CD14-positive monocyte (primary cell): ENCODE measurements around the gene SNN. TPM values are rescaled to one million over a fixed set of nuclear protein-coding genes. Genes with fewer than 3 reads are reported as not detected.

ENCODE experiments used
- DNase-seq, 3 donors: peaks; one replicate each; pipeline ENCODE4 v3.0.0-alpha.2; 2011 to 2022
- H2AFZ ChIP-seq: 2 replicates; pipeline ENCODE4 v1.6.0; 2012; ENCODE audit warnings: mild to moderate bottlenecking, low read depth, low read length, inconsistent platforms; ENCODE audit not compliant: insufficient read depth, poor library complexity, severe bottlenecking
- H3K27ac ChIP-seq, 2 donors: 1 replicate in 1 of 2; 2 replicates in 1 of 2; pipeline ENCODE4 v1.5.1; 2012 to 2013; ENCODE audit warnings: low read length in 2 of 2, control low read depth in 1 of 2, inconsistent platforms in 1 of 2, low read depth in 1 of 2, mild to moderate bottlenecking in 1 of 2
- H3K27me3 ChIP-seq, 2 donors: one replicate each; pipeline versions ENCODE4 v1.6.0 to v1.6.1; 2011 to 2013; ENCODE audit warnings: low read length in 2 of 2; ENCODE audit not compliant: control insufficient read depth in 2 of 2, insufficient read depth in 2 of 2
- H3K36me3 ChIP-seq, 2 donors: replicated peaks in 1 of 2; 1 replicate in 1 of 2; 2 replicates in 1 of 2; pipeline versions ENCODE4 v1.5.1 to v1.6.1; 2012 to 2013; ENCODE audit warnings: low read length in 2 of 2, control low read depth in 1 of 2, inconsistent platforms in 1 of 2, mild to moderate bottlenecking in 1 of 2; ENCODE audit not compliant: insufficient read depth in 2 of 2, control insufficient read depth in 1 of 2
- H3K4me1 ChIP-seq, 2 donors: 1 replicate in 1 of 2; 2 replicates in 1 of 2; pipeline versions ENCODE4 v1.5.1 to v1.6.1; 2012 to 2013; ENCODE audit warnings: low read length in 2 of 2, control low read depth in 1 of 2, inconsistent platforms in 1 of 2, mild to moderate bottlenecking in 1 of 2, moderate library complexity in 1 of 2; ENCODE audit not compliant: insufficient read depth in 2 of 2, control insufficient read depth in 1 of 2
- H3K4me2 ChIP-seq: replicated peaks from 2 replicates; pipeline ENCODE3; 2012; ENCODE audit warnings: low read length, moderate library complexity, mild to moderate bottlenecking; ENCODE audit not compliant: poor library complexity, severe bottlenecking; ENCODE audit errors: extremely low read depth
- H3K4me3 ChIP-seq, 3 experiments: fragments of 200-600 bp in 1 of 3; sonication (generic) in 1 of 3; replicated peaks in 1 of 3; 1 replicate in 2 of 3; 2 replicates in 1 of 3; pipeline ENCODE4 v1.5.1; 2011 to 2013; ENCODE audit warnings: low read length in 3 of 3, mild to moderate bottlenecking in 3 of 3, control low read depth in 2 of 3, low read depth in 2 of 3, inconsistent platforms in 1 of 3, moderate library complexity in 1 of 3
- H3K79me2 ChIP-seq: 2 replicates; pipeline ENCODE4 v1.6.0; 2012; ENCODE audit warnings: mild to moderate bottlenecking, control low read depth, inconsistent platforms, low read length, moderate library complexity; ENCODE audit not compliant: insufficient read depth
- H3K9ac ChIP-seq: 2 replicates; pipeline ENCODE4 v1.6.0; 2017; ENCODE audit warnings: low read length, mild to moderate bottlenecking; ENCODE audit not compliant: insufficient read depth, poor library complexity, severe bottlenecking
- H3K9me3 ChIP-seq, 2 donors: replicated peaks in 1 of 2; 1 replicate in 1 of 2; 2 replicates in 1 of 2; pipeline versions ENCODE4 v1.5.1 to v1.6.1; 2012 to 2013; ENCODE audit warnings: low read length in 2 of 2, control low read depth in 1 of 2; ENCODE audit not compliant: control insufficient read depth in 1 of 2, insufficient read depth in 1 of 2
- H4K20me1 ChIP-seq: 2 replicates; pipeline ENCODE4 v1.6.0; 2012; ENCODE audit warnings: mild to moderate bottlenecking, low read length, control low read depth, moderate library complexity; ENCODE audit not compliant: insufficient read depth
- H3K27ac Mint-ChIP-seq, 7 donors: one replicate each; pipeline ENCODE4 v1.8.0; 2020; ENCODE audit warnings: mild to moderate bottlenecking in 7 of 7, mixed read lengths in 7 of 7, moderate library complexity in 6 of 7, inconsistent platforms in 2 of 7
- H3K27me3 Mint-ChIP-seq, 3 donors: one replicate each; pipeline ENCODE4 v1.8.0; 2021 to 2022; ENCODE audit warnings: low read depth in 3 of 3, mild to moderate bottlenecking in 3 of 3, mixed read lengths in 3 of 3, moderate library complexity in 3 of 3, inconsistent platforms in 1 of 3
- H3K36me3 Mint-ChIP-seq, 2 donors: one replicate each; pipeline ENCODE4 v1.8.0; 2020; ENCODE audit warnings: mixed read lengths in 2 of 2, inconsistent platforms in 1 of 2, mild to moderate bottlenecking in 1 of 2
- H3K4me1 Mint-ChIP-seq: one replicate; pipeline ENCODE4 v1.8.0; 2020; ENCODE audit warnings: mild to moderate bottlenecking, mixed read lengths
- H3K4me3 Mint-ChIP-seq, 2 donors: one replicate each; pipeline ENCODE4 v1.8.0; 2020; ENCODE audit warnings: mild to moderate bottlenecking in 2 of 2, mixed read lengths in 2 of 2, moderate library complexity in 1 of 2
- H3K9me3 Mint-ChIP-seq, 7 donors: one replicate each; pipeline ENCODE4 v1.8.0; 2020 to 2022; ENCODE audit warnings: mixed read lengths in 7 of 7, mild to moderate bottlenecking in 6 of 7, moderate library complexity in 6 of 7, inconsistent platforms in 2 of 7
- WGBS: methylation state at CpG from one replicate; pipeline ENCODE4 v1.1.5; 2013; ENCODE audit warnings: missing lambda C conversion rate; ENCODE audit not compliant: insufficient coverage; 5-methylcytosine and 5-hydroxymethylcytosine counted together
- intact Hi-C, 2 donors: fragments of 100-400 bp; cut with micrococcal nuclease; formaldehyde crosslinking; loops; one replicate each; pipeline versions ENCODE4 v1.15.0 to v1.15.1; 2023
- polyA plus RNA-seq, 3 donors: library from polyadenylated mRNA; depleted of rRNA in 1 of 3; unstranded in 2 of 3; stranded (reverse) in 1 of 3; fragments of 300-500 nt in 2 of 3; fragments of >200 nt in 1 of 3; fragmentation: Illumina TruSeq in 2 of 3; gene quantifications; 1 replicate in 2 of 3; 2 replicates in 1 of 3; pipeline ENCODE4 v1.2.3, GENCODE V29; 2012 to 2021
- TF ChIP-seq, protein P1 (sequence below): fragments of 200-600 bp; IDR thresholded peaks from one replicate; pipeline ENCODE4 v1.8.0; 2022; ENCODE audit warnings: antibody characterized with exemption, mild to moderate bottlenecking

Gene SNN
- polyA plus RNA-seq, 3 donors = 89.4 to 111 (median 91.7) TPM

DNA sequence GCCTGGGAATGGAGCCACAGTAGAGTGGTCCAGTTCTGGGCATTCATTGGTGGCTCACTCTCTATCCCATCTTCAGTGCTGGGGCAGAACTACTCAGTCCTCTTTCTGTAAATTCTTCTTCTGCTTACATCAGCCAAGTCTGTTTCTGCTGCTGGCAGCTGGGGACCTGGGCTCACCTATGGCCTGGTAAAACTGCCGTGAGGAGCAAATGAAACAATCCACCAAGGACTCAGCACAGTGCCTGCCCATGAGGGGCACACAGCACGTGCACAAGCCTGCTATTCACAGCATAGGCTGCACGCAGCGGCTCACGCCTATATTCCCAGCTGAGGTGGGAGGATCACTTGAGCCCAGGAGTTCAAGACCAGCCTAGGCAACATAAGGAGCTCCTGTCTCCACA is 30.9 kb upstream of the SNN start:
- Histone ChIP-seq H3K4me3 (no peak overlapping the region), H3K79me2 (no peaks in the 10 kb centered on the region), H3K9me3 (no peaks in the 10 kb centered on the region), H4K20me1 (no peaks in the 10 kb centered on the region), H3K36me3 (no peaks in the 10 kb centered on the region), H3K4me1 (peaks cover 48 to 50% of the 10 kb centered on the region in 2 donors), H3K4me2 (no peak overlapping the region), H3K27me3 (no peaks in the 10 kb centered on the region), H3K27ac (no peak overlapping the region), H3K9ac (no peak overlapping the region), H2AFZ (no peak overlapping the region)
- Mint-ChIP-seq H3K27ac (peak overlapping the region in 1 of 7 donors; percentile 53), H3K4me1 (peaks cover 61% of the 10 kb centered on the region), H3K4me3 (no peak overlapping the region), H3K9me3 (peaks cover 0 to 5% (median 0%) of the 10 kb centered on the region in 7 donors), H3K27me3 (peaks cover 4 to 16% (median 10%) of the 10 kb centered on the region in 3 donors), H3K36me3 (peaks cover 0 to 2% of the 10 kb centered on the region in 2 donors)
- DNase-seq = no peak
- WGBS = 96% methylated on average over 5 of the region's 5 CpGs
- intact Hi-C loops = no loop called here
- TF ChIP-seq, protein P1, sequence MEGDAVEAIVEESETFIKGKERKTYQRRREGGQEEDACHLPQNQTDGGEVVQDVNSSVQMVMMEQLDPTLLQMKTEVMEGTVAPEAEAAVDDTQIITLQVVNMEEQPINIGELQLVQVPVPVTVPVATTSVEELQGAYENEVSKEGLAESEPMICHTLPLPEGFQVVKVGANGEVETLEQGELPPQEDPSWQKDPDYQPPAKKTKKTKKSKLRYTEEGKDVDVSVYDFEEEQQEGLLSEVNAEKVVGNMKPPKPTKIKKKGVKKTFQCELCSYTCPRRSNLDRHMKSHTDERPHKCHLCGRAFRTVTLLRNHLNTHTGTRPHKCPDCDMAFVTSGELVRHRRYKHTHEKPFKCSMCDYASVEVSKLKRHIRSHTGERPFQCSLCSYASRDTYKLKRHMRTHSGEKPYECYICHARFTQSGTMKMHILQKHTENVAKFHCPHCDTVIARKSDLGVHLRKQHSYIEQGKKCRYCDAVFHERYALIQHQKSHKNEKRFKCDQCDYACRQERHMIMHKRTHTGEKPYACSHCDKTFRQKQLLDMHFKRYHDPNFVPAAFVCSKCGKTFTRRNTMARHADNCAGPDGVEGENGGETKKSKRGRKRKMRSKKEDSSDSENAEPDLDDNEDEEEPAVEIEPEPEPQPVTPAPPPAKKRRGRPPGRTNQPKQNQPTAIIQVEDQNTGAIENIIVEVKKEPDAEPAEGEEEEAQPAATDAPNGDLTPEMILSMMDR = no peak

DNA sequence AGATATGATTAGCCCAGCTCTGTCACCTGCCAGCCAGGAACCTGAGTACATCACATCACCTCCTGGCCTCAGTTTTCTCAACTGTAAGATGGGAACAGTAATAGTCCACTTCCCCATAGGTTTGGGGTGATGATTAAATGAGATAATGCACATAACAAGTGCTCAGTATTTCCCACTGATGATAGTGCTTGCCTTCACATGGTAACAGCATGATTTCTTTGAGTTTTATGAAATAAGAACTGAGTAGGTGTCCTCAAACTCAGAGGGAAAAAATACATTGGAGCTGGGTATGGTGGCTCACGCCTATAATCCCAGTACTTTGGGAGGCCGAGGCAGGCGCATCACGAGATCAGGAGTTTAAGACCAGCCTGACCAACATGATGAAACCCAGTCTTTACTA is 30.1 kb upstream of the SNN start:
- WGBS = no CpG with 5 or more reads among the region's 4 CpGs
- Mint-ChIP-seq H3K4me3 (no peak overlapping the region), H3K9me3 (peaks cover 0 to 5% (median 0%) of the 10 kb centered on the region in 7 donors), H3K4me1 (peaks cover 53% of the 10 kb centered on the region), H3K27me3 (peaks cover 6 to 16% (median 13%) of the 10 kb centered on the region in 3 donors), H3K27ac (peak overlapping the region in 5 of 7 donors; percentile 6 to 99 (median 46)), H3K36me3 (peaks cover 0 to 2% of the 10 kb centered on the region in 2 donors)
- H2AFZ ChIP-seq = no peak overlapping the region
- H3K79me2 ChIP-seq = no peaks in the 10 kb centered on the region
- DNase-seq = no peak
- H4K20me1 ChIP-seq = no peaks in the 10 kb centered on the region
- no peaks in the 10 kb centered on the region for H3K9me3 ChIP-seq
- H3K27me3 ChIP-seq = no peaks in the 10 kb centered on the region
- peaks cover 40 to 42% of the 10 kb centered on the region in 2 donors for H3K4me1 ChIP-seq
- no peak overlapping the region for H3K4me3 ChIP-seq
- intact Hi-C loops = no loop called here
- no peak overlapping the region for H3K4me2 ChIP-seq
- no peak overlapping the region for H3K9ac ChIP-seq
- TF ChIP-seq, protein P1 = no peak
- H3K36me3 ChIP-seq = no peaks in the 10 kb centered on the region
- no peak overlapping the region for H3K27ac ChIP-seq
